ENCODE results near the gene ERC2. TPM values are rescaled to one million over a fixed set of nuclear protein-coding genes. Genes with fewer than 3 reads are reported as not detected.
"Not testable (repeated sequence)": the region's sequence is repeated elsewhere in the genome, so short reads cannot be mapped to it uniquely, and the experiment has no call there.

The ERC2 gene
- total RNA-seq, 4 donors from 2014 or later, result 5.3 to 8.8 (median 7.8) TPM

DNA sequence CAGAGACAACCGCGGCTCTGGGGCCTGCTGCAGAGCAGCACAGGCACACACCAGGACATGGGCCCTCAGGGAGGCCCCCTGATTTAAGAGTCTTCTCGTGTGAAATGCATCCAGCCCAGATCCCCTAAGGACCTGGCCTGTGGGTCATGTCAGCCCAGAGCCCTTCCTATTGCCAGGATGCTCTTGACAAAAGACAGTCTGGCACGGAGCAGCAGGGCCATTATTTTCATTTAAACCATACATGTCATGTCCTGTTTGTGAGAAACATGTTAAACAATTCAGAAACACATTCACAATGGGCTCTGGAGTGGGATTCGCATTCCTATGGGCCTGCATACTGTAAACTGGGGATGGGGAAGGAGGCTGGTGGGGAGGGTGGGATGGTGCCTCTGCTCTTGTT is 613.8 kb downstream of the ERC2 start:
- TF ChIP-seq, protein P1, sequence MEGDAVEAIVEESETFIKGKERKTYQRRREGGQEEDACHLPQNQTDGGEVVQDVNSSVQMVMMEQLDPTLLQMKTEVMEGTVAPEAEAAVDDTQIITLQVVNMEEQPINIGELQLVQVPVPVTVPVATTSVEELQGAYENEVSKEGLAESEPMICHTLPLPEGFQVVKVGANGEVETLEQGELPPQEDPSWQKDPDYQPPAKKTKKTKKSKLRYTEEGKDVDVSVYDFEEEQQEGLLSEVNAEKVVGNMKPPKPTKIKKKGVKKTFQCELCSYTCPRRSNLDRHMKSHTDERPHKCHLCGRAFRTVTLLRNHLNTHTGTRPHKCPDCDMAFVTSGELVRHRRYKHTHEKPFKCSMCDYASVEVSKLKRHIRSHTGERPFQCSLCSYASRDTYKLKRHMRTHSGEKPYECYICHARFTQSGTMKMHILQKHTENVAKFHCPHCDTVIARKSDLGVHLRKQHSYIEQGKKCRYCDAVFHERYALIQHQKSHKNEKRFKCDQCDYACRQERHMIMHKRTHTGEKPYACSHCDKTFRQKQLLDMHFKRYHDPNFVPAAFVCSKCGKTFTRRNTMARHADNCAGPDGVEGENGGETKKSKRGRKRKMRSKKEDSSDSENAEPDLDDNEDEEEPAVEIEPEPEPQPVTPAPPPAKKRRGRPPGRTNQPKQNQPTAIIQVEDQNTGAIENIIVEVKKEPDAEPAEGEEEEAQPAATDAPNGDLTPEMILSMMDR (IDR thresholded peaks at IDR 0.05), result no peak
- no peak for TF ChIP-seq POLR2A (IDR thresholded peaks at IDR 0.05)
- Histone ChIP-seq H3K27me3 (no peaks in the 10 kb centered on the region), H3K36me3 (no peaks in the 10 kb centered on the region), H3K4me3 (replicated peaks in 1 of 3) (no peak overlapping the region), H3K4me1 (peaks cover 11 to 13% of the 10 kb centered on the region in 2 donors), H3K27ac (no peak overlapping the region), H3K9me3 (no peaks in the 10 kb centered on the region)
- no peak for DNase-seq
- intact Hi-C loops (cut with DNase I), result no loop called here
- 61 to 63% methylated on average over 5 of the region's 5 CpGs for WGBS, 2 donors

DNA sequence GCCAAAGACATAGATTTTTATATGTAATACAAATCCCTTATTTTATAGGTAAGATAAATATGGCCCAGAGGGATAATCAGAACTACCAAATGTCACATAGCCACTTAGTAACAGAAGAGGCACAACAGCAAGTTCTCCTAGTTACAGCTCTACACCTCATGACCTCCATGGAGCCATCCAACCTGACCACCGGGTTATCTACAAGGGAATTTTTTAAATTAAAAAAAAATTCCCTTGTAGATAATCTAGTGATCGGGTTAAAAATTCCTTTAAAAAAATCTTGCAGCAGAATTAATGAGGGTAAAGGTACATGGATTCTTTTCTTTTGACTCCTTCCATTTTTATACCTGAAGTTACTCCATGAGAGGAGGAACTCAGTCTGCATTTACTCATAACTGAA is 615.9 kb downstream of the ERC2 start:
- Histone ChIP-seq H3K36me3 (no peaks in the 10 kb centered on the region), H3K4me1 (peaks cover 0 to 4% of the 10 kb centered on the region in 2 donors), H3K27ac (no peak overlapping the region), H3K9me3 (no peaks in the 10 kb centered on the region), H3K27me3 (no peaks in the 10 kb centered on the region), H3K4me3 (replicated peaks in 1 of 3) (no peak overlapping the region)
- DNase-seq, result no peak
- TF ChIP-seq, protein P1 (IDR thresholded peaks at IDR 0.05), result no peak
- TF ChIP-seq POLR2A (IDR thresholded peaks at IDR 0.05), result no peak
- intact Hi-C loops (cut with DNase I), result no loop called here
- 95 to 96% methylated on average over 2 of the region's 2 CpGs for WGBS, 2 donors

DNA sequence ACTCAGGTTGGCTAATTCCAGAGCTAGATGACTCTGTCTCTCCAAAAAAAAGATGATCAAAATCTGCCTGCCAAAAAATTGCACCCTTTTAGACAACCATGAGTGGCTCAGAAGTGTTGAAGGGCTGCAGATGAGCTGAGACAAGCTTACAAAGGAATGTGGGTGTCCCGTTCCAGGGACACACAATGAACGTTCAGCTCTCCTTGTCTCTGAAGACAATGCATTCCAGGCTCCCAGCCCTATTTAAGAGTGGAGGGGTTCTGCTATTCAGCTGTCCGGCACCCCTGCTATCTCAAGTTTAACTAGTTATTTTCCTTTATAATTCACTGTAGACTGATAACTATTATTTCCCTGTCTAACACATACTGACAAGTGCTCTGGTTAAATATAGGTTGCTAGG is 626.1 kb downstream of the ERC2 start:
- H3K9me3 ChIP-seq, result no peaks in the 10 kb centered on the region
- TF ChIP-seq, protein P1 (IDR thresholded peaks at IDR 0.05), result no peak
- no peak for TF ChIP-seq POLR2A (IDR thresholded peaks at IDR 0.05)
- H3K27ac ChIP-seq, result no peak overlapping the region
- 56 to 65% methylated on average over 3 of the region's 3 CpGs for WGBS, 2 donors
- H3K36me3 ChIP-seq, result no peaks in the 10 kb centered on the region
- H3K27me3 ChIP-seq, result no peaks in the 10 kb centered on the region
- no peak overlapping the region for H3K4me3 ChIP-seq (replicated peaks in 1 of 3)
- DNase-seq, result no peak
- H3K4me1 ChIP-seq, result no peaks in the 10 kb centered on the region
- intact Hi-C loops (cut with DNase I), result no loop called here

DNA sequence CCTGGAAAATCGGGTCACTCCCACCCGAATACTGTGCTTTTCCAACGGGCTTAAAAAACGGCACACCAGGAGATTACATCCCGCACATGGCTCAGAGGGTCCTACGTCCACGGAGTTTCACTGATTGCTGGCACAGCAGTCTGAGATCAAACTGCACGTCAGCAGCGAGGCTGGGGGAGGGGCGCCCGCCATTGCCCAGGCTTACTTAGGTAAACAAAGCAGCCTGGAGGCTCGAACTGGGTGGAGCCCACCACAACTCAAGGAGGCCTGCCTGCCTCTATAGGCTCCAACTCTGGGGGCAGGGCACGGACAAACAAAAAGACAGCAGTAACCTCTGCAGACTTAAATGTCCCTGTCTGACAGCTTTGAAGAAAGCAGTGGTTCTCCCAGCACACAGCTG is 636.4 kb downstream of the ERC2 start:
- H3K9me3 ChIP-seq; DNase-seq; H3K4me1 ChIP-seq; H3K4me3 ChIP-seq (replicated peaks in 1 of 3); H3K27me3 ChIP-seq; intact Hi-C loops (cut with DNase I); H3K36me3 ChIP-seq; H3K27ac ChIP-seq: not testable (repeated sequence)
- 54 to 91% methylated on average over 12 to 13 of the region's 13 CpGs for WGBS, 2 donors

DNA sequence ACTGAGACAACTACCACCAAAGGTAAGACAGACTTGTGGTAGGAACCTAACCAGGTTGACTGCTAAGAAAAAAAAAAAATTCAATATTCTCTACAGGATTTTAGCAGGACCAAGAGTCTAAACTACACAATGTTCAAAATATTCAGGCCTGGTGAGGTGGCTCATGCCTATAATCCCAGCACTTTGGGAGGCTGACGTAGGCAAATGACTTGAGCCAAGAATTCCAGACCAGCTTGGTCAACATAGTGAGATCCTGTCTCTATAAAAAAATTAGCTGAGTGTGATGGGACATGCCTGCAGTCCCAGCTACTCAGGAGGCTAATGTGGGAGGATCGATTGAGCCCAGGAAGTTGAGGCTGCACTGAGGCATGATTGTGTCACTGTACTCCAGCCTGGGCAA is 639.6 kb downstream of the ERC2 start:
- intact Hi-C loops (cut with DNase I), result no loop called here
- no peaks in the 10 kb centered on the region for H3K36me3 ChIP-seq
- TF ChIP-seq, protein P1 (IDR thresholded peaks at IDR 0.05), result no peak
- TF ChIP-seq POLR2A (IDR thresholded peaks at IDR 0.05), result no peak
- H3K27me3 ChIP-seq, result no peaks in the 10 kb centered on the region
- no peak overlapping the region for H3K27ac ChIP-seq
- peaks cover 13% of the 10 kb centered on the region in 2 donors for H3K4me1 ChIP-seq
- H3K4me3 ChIP-seq (replicated peaks in 1 of 3), result no peak overlapping the region
- 68 to 92% methylated on average over 2 of the region's 2 CpGs for WGBS, 2 donors
- no peak for DNase-seq
- no peaks in the 10 kb centered on the region for H3K9me3 ChIP-seq

DNA sequence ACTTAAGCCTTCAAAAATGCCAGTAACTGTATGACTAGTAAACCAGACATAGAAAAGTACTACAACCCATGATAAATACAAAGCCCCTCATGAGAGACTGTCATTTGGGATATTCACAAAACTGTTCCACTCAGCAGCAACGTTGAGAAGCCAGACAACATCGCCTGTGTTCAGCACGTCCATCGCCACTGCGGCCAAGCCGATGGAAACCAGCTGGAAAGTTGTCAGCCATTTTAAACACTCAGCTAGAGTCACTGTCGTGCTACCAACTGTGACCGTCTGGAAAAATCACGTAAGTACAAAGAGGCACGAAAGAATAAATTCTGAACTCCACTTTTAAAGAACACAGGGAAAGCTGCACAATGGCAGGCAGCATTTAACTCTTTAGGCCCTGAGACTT is 640.5 kb downstream of the ERC2 start:
- H3K4me1 ChIP-seq, result peaks cover 13% of the 10 kb centered on the region in 2 donors
- 65 to 78% methylated on average over 10 of the region's 10 CpGs for whole genome bisulfite sequencing, 2 donors
- H3K9me3 ChIP-seq, result no peaks in the 10 kb centered on the region
- TF ChIP-seq, protein P1 (IDR thresholded peaks at IDR 0.05), result no peak
- H3K27ac ChIP-seq, result no peak overlapping the region
- H3K36me3 ChIP-seq, result no peaks in the 10 kb centered on the region
- DNase-seq, result no peak
- intact Hi-C loops (cut with DNase I), result no loop called here
- H3K4me3 ChIP-seq (replicated peaks in 1 of 3), result no peak overlapping the region
- no peaks in the 10 kb centered on the region for H3K27me3 ChIP-seq
